ENCODE data around the gene OOSP4B.
"Not testable (repeated sequence)": the region's sequence is repeated elsewhere in the genome, so short reads cannot be mapped to it uniquely, and the experiment has no call there.

DNA sequence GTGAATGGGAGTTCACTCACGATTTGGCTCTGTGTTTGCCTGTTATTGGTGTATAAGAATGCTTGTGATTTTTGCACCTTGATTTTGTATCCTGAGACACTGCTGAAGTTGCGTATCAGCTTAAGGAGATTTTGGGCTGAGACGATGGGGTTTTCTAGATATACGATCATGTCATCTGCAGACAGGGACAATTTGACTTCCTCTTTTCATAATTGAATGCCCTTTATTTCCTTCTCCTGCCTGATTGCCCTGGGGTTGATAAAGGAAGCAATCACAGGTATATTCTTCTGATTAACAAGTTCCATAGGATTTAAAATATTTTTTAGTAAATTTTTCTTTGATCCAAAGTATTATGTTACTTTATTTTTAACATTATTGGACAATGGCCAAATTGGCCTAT is 34.9 kb upstream of the OOSP4B start:
- TF ChIP-seq, protein P1, sequence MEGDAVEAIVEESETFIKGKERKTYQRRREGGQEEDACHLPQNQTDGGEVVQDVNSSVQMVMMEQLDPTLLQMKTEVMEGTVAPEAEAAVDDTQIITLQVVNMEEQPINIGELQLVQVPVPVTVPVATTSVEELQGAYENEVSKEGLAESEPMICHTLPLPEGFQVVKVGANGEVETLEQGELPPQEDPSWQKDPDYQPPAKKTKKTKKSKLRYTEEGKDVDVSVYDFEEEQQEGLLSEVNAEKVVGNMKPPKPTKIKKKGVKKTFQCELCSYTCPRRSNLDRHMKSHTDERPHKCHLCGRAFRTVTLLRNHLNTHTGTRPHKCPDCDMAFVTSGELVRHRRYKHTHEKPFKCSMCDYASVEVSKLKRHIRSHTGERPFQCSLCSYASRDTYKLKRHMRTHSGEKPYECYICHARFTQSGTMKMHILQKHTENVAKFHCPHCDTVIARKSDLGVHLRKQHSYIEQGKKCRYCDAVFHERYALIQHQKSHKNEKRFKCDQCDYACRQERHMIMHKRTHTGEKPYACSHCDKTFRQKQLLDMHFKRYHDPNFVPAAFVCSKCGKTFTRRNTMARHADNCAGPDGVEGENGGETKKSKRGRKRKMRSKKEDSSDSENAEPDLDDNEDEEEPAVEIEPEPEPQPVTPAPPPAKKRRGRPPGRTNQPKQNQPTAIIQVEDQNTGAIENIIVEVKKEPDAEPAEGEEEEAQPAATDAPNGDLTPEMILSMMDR (IDR thresholded peaks at IDR 0.05) = not testable (repeated sequence)
- not testable (repeated sequence) for TF ChIP-seq POLR2AphosphoS5, EP300 (IDR thresholded peaks at IDR 0.05)
